Lung (tissue), 12 donors: ENCODE results near the gene FGF12. TPM values are rescaled to one million over a fixed set of nuclear protein-coding genes. Genes with fewer than 3 reads are reported as not detected.

Experiments
- ATAC-seq: fragments of 200-7000 bp; cut with Tn5 transposase; one replicate; pipeline ENCODE4 v1.9.1; 2020; ENCODE audit warnings: moderate number of reproducible peaks; ENCODE audit not compliant: insufficient read depth, low FRiP score
- DNase-seq, 3 donors: peaks; one replicate each; pipeline ENCODE4 v3.0.0-alpha.2; 2013 to 2017
- H3K27ac ChIP-seq, 2 donors: one replicate each; pipeline ENCODE4 v1.5.1; 2013; ENCODE audit warnings: mild to moderate bottlenecking in 2 of 2, moderate library complexity in 2 of 2, control low read depth in 1 of 2, inconsistent platforms in 1 of 2, low read depth in 1 of 2, low read length in 1 of 2
- H3K27me3 ChIP-seq, 3 donors: one replicate each; pipeline ENCODE4 v1.5.1; 2013; ENCODE audit warnings: low read length in 2 of 3; ENCODE audit not compliant: control insufficient read depth in 3 of 3, insufficient read depth in 3 of 3
- H3K36me3 ChIP-seq, 4 donors: one replicate each; pipeline ENCODE4 v1.5.1; 2013; ENCODE audit warnings: low read length in 4 of 4, mild to moderate bottlenecking in 1 of 4, moderate library complexity in 1 of 4; ENCODE audit not compliant: control insufficient read depth in 4 of 4, insufficient read depth in 4 of 4
- H3K4me1 ChIP-seq, 5 donors: one replicate each; pipeline ENCODE4 v1.5.1; 2013; ENCODE audit warnings: low read length in 5 of 5, mild to moderate bottlenecking in 2 of 5, moderate library complexity in 1 of 5; ENCODE audit not compliant: control insufficient read depth in 5 of 5, insufficient read depth in 5 of 5
- H3K4me3 ChIP-seq: one replicate; pipeline ENCODE4 v1.5.1; 2013; ENCODE audit warnings: mild to moderate bottlenecking, control low read depth, moderate library complexity
- H3K9ac ChIP-seq, 2 donors: one replicate each; pipeline ENCODE4 v1.5.1; 2013; ENCODE audit warnings: low read length in 2 of 2, control low read depth in 1 of 2; ENCODE audit not compliant: insufficient read depth in 1 of 2
- H3K9me3 ChIP-seq, 4 donors: one replicate each; pipeline ENCODE4 v1.5.1; 2013; ENCODE audit warnings: low read length in 3 of 4, mild to moderate bottlenecking in 1 of 4, moderate library complexity in 1 of 4; ENCODE audit not compliant: control insufficient read depth in 4 of 4, insufficient read depth in 3 of 4
- CTCF ChIP-seq: IDR thresholded peaks from 2 replicates; pipeline ENCODE4 v1.5.1; 2012; ENCODE audit warnings: mild to moderate bottlenecking; ENCODE audit errors: control extremely low read depth, extremely low read depth
- WGBS, 2 donors: extraction: QIAGEN DNeasy Blood & Tissue Kit; methylation state at CpG; one replicate each; pipeline ENCODE4 v1.1.7; 2013; 5-methylcytosine and 5-hydroxymethylcytosine counted together
- polyA plus RNA-seq, 2 donors: library from polyadenylated mRNA; stranded (reverse); fragments of 200-250 nt; gene quantifications; one replicate each; pipeline ENCODE4 v1.2.1, GENCODE V29; 2013
- total RNA-seq, 2 donors: library from RNA; depleted of rRNA in 1 of 2; stranded (reverse); fragments of >200 nt in 1 of 2; gene quantifications; one replicate each; pipeline ENCODE4 v1.2.1, GENCODE V29; 2014 to 2021
- donor health status: control.
- donor health status: control.
- donor health status: Bipolar disorder and iron deficiency.
- donor health status: healthy.
- donor health status: DM: yes; HTN: yes; CAD: no.

The FGF12 gene
- total and polyA plus RNA-seq, 4 donors, result 0.23 to 6.0 (median 1.7) TPM

DNA sequence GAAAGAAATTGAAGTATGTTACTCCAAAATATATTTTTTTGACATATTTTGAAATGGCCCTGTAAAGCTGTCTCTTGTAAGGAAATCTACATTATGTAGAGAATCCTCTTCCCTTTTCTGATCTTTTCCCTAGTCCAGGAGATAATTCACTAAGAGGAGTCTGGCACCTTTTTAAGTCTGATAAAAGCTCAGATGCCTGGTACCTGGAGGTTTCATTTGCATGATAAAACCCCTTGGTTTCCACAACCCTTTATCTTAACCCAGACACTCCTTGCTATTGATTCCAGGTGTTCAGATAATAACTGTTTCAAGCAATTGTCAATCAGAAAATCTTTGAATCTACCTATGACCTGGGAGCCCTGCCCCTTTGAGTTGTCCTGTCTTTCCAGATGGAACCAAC, 26.5 kb downstream of the FGF12 start:
- DNase-seq (no peak), ATAC-seq (no peak)
- H3K27ac ChIP-seq, result no peak overlapping the region
- no peaks in the 10 kb centered on the region for H3K9me3 ChIP-seq
- TF ChIP-seq CTCF, result no peak
- no peak overlapping the region for H3K4me3 ChIP-seq
- H3K4me1 ChIP-seq, result peaks cover 0 to 10% (median 0%) of the 10 kb centered on the region in 5 donors
- H3K9ac ChIP-seq, result no peak overlapping the region
- no peaks in the 10 kb centered on the region for H3K36me3 ChIP-seq
- H3K27me3 ChIP-seq, result no peaks in the 10 kb centered on the region

- H3K9me3 ChIP-seq, result no peaks in the 10 kb centered on the region
- no peaks in the 10 kb centered on the region for H3K36me3 ChIP-seq
- 82 to 87% methylated on average over 2 of the region's 2 CpGs for WGBS, 2 donors
- no peak for TF ChIP-seq CTCF
- no peak overlapping the region for H3K4me3 ChIP-seq
- H3K27me3 ChIP-seq, result no peaks in the 10 kb centered on the region
- ATAC-seq, result no peak
- DNase-seq, result no peak
- H3K9ac ChIP-seq, result no peak overlapping the region
- peak overlapping the region in 1 of 2 donors; percentile 17 for H3K27ac ChIP-seq
- peaks cover 0 to 10% (median 0%) of the 10 kb centered on the region in 5 donors for H3K4me1 ChIP-seq
Observed at GRCh38 chr3:192696943-192697587, 30.3 kb downstream of the FGF12 start.

DNA sequence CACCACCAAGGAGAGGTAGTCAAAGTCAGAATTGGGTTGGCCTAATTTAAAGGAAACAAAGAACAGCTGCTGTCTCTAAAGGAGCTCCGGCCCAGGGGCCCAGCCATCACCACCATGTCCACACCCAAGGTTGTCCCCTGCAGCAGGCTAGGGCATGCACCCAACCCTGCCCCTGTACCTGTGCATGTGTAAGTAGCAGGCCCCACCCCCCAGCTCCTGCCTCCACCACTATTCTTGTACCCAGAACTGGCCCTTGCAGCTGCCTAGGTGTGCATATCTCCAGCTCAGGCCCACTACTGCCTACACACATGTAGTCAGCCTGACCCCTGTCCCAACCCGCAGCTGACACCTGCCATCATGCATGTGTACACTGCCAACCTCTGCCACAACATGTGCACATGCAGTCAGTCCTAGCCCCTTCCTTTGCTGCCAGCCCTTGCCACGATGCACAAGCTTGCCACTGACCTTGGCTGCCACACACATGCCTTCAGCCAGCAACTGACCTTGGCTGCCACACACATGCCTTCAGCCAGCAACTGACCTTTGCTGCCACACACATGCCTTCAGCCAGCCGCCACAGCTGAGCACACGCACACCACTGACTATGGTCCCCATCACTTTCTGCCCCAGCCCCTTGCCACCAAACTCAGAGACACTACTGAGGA, 39.7 kb downstream of the FGF12 start:
- no peak for DNase-seq
- H3K9me3 ChIP-seq, result peaks cover 0 to 3% (median 0%) of the 10 kb centered on the region in 4 donors
- no peak for TF ChIP-seq CTCF
- H3K27me3 ChIP-seq, result no peaks in the 10 kb centered on the region
- H3K9ac ChIP-seq, result no peak overlapping the region
- no peak for ATAC-seq
- H3K27ac ChIP-seq, result peak overlapping the region in 1 of 2 donors; percentile 34
- H3K4me1 ChIP-seq, result no peaks in the 10 kb centered on the region
- no peak overlapping the region for H3K4me3 ChIP-seq
- no peaks in the 10 kb centered on the region for H3K36me3 ChIP-seq
- WGBS, 2 donors, result 88 to 94% methylated on average over 5 of the region's 5 CpGs
